DND-41 (cell line): Measurements from ENCODE around the gene ADCY7.

Experiments used
- ATAC-seq: fragments of 200-7000 bp; cut with Tn5 transposase; 3 replicates; pipeline ENCODE4 v1.9.1; 2021; ENCODE audit warnings: low read depth; ENCODE audit not compliant: insufficient read depth
- DNase-seq: peaks from one replicate; pipeline ENCODE4 v3.0.0-alpha.2; 2020
- H2AFZ ChIP-seq: 2 replicates; pipeline ENCODE4 v1.6.0; 2012; ENCODE audit warnings: low read depth, low read length
- H3K27ac ChIP-seq: 2 replicates; pipeline ENCODE4 v1.5.1; 2012; ENCODE audit warnings: low read length, inconsistent platforms
- H3K27me3 ChIP-seq: fragments of 200-600 bp; sonication (generic); 2 replicates; pipeline ENCODE4 v1.6.0; 2012; ENCODE audit warnings: low read length, mild to moderate bottlenecking, inconsistent platforms; ENCODE audit not compliant: insufficient read depth, poor library complexity
- H3K36me3 ChIP-seq: 2 replicates; pipeline ENCODE4 v1.5.1; 2012; ENCODE audit warnings: low read length, inconsistent platforms; ENCODE audit not compliant: insufficient read depth
- H3K4me1 ChIP-seq: 2 replicates; pipeline ENCODE4 v1.5.1; 2012; ENCODE audit warnings: mild to moderate bottlenecking, low read length; ENCODE audit not compliant: insufficient read depth
- H3K4me2 ChIP-seq: 2 replicates; pipeline ENCODE4 v1.6.0; 2012; ENCODE audit warnings: mild to moderate bottlenecking, moderate library complexity, low read length, inconsistent platforms; ENCODE audit not compliant: insufficient read depth
- H3K4me3 ChIP-seq, 2 experiments: fragments of 200-600 bp in 1 of 2; shearing (Covaris generic) in 1 of 2; 2 replicates each; pipeline ENCODE4 v1.5.1; 2012 to 2016; ENCODE audit warnings: inconsistent platforms in 2 of 2, low read length in 2 of 2, mild to moderate bottlenecking in 2 of 2, low read depth in 1 of 2, moderate library complexity in 1 of 2
- H3K79me2 ChIP-seq: 2 replicates; pipeline ENCODE4 v1.6.0; 2012; ENCODE audit warnings: low read length, inconsistent platforms; ENCODE audit not compliant: insufficient read depth
- H3K9ac ChIP-seq: 2 replicates; pipeline ENCODE4 v1.6.0; 2012; ENCODE audit warnings: low read depth, mild to moderate bottlenecking, inconsistent platforms, low read length, moderate library complexity
- H3K9me3 ChIP-seq: 2 replicates; pipeline ENCODE4 v1.5.1; 2012; ENCODE audit warnings: low read length, moderate library complexity, mild to moderate bottlenecking, inconsistent platforms; ENCODE audit not compliant: insufficient read depth, severe bottlenecking
- H4K20me1 ChIP-seq: 2 replicates; pipeline ENCODE4 v1.6.0; 2012; ENCODE audit warnings: low read length; ENCODE audit not compliant: insufficient read depth
- EZH2 ChIP-seq: IDR thresholded peaks from 3 replicates; pipeline ENCODE4 v1.6.1; 2012; ENCODE audit warnings: borderline replicate concordance, low read depth, mild to moderate bottlenecking, moderate library complexity, low read length, inconsistent platforms; ENCODE audit not compliant: severe bottlenecking
- TF ChIP-seq, protein P1 (sequence below): IDR thresholded peaks from 2 replicates; pipeline ENCODE4 v1.5.1; 2012; ENCODE audit warnings: borderline replicate concordance, low read length, moderate library complexity, mild to moderate bottlenecking; ENCODE audit not compliant: poor library complexity, severe bottlenecking; ENCODE audit errors: extremely low read depth

The ADCY7 gene

DNA sequence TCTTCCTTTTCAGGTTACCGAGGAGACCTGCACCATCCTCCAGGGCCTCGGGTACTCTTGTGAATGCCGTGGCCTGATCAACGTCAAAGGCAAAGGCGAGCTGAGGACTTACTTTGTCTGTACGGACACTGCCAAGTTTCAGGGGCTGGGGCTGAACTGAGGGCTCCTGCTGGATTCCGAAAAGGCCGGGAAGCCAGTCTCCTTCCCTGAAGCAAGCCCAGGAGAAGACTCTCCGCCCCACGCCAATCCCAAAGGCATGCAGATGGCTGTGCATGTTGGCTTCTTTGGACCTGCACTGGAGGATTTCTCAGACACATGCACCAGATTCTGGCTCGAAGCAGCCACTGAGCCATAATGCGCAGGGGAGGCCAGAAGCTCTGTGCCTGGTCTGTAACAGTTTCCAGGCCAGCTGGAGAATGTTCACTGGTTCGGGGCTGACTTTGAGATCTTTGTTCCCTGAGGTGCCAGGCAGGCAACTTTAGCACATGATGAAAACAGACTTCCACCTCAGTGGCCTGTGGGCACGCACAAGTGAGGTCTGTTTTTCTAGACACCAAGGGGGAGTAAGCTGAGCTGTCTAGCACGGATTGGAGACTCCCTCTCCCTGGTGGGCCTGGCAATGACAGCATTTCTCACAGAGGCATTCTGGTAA lies 49.1 kb downstream of the ADCY7 start:
- peaks cover 84% of the 10 kb centered on the region for H3K36me3 ChIP-seq
- ATAC-seq, result no peak
- H3K9ac ChIP-seq, result no peak overlapping the region
- peaks cover 6% of the 10 kb centered on the region; the same call in 1 of the 2 replicates for H4K20me1 ChIP-seq
- TF ChIP-seq, protein P1, sequence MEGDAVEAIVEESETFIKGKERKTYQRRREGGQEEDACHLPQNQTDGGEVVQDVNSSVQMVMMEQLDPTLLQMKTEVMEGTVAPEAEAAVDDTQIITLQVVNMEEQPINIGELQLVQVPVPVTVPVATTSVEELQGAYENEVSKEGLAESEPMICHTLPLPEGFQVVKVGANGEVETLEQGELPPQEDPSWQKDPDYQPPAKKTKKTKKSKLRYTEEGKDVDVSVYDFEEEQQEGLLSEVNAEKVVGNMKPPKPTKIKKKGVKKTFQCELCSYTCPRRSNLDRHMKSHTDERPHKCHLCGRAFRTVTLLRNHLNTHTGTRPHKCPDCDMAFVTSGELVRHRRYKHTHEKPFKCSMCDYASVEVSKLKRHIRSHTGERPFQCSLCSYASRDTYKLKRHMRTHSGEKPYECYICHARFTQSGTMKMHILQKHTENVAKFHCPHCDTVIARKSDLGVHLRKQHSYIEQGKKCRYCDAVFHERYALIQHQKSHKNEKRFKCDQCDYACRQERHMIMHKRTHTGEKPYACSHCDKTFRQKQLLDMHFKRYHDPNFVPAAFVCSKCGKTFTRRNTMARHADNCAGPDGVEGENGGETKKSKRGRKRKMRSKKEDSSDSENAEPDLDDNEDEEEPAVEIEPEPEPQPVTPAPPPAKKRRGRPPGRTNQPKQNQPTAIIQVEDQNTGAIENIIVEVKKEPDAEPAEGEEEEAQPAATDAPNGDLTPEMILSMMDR, result no peak
- TF ChIP-seq EZH2, result no peak
- H3K27me3 ChIP-seq, result no peaks in the 10 kb centered on the region
- H3K9me3 ChIP-seq, result no peaks in the 10 kb centered on the region
- H2AFZ ChIP-seq, result no peak overlapping the region
- H3K27ac ChIP-seq, result no peak overlapping the region
- DNase-seq, result no peak
- H3K4me3 ChIP-seq, result no peak overlapping the region
- H3K4me2 ChIP-seq, result no peak overlapping the region
- H3K4me1 ChIP-seq, result no peaks in the 10 kb centered on the region
- H3K79me2 ChIP-seq, result no peaks in the 10 kb centered on the region

DNA sequence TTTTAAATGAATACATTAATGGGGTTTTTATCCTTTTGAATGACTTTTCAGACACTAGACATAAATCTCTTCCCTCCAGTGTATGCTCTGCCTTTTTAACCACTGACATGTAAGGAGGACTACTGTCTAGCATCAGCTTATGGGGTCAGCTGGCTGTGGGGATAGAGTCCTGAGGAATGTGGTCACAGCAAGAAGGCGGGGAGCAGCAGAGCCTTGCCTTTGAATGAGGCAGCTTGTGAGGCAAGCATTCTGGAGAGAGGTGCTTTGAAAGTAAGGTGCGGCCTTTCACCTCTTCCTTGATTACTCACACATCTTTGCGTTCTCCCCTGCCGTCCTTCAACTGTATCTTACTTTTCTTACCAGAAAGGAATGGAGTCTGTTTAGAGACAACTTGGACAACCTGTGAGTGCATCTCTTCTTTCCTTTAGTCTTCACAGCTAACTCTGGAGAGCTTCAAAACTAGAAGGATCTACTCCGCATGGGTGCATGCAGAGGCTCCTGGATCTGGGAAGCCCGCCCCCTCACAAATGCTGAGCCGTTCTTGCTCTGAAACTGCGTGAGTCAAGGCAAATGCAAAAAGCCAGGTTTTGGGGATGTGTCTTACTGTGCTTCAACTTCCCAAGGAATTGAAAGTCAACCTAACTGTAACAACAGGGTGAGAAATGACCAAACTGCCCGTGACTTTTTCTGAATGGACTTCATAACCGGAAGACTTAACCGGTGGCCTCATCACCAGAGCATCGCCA lies 49.9 kb downstream of the ADCY7 start:
- Histone ChIP-seq H2AFZ (no peak overlapping the region), H3K27ac (no peak overlapping the region), H3K27me3 (no peaks in the 10 kb centered on the region), H3K36me3 (peaks cover 92% of the 10 kb centered on the region), H3K9ac (no peak overlapping the region), H3K9me3 (no peaks in the 10 kb centered on the region), H3K4me1 (no peaks in the 10 kb centered on the region), H4K20me1 (peaks cover 3% of the 10 kb centered on the region; the same call in 1 of the 2 replicates), H3K79me2 (no peaks in the 10 kb centered on the region), H3K4me2 (no peak overlapping the region), H3K4me3 (no peak overlapping the region)
- ATAC-seq, result no peak
- TF ChIP-seq, protein P1, result no peak
- no peak for TF ChIP-seq EZH2
- DNase-seq, result no peak

DNA sequence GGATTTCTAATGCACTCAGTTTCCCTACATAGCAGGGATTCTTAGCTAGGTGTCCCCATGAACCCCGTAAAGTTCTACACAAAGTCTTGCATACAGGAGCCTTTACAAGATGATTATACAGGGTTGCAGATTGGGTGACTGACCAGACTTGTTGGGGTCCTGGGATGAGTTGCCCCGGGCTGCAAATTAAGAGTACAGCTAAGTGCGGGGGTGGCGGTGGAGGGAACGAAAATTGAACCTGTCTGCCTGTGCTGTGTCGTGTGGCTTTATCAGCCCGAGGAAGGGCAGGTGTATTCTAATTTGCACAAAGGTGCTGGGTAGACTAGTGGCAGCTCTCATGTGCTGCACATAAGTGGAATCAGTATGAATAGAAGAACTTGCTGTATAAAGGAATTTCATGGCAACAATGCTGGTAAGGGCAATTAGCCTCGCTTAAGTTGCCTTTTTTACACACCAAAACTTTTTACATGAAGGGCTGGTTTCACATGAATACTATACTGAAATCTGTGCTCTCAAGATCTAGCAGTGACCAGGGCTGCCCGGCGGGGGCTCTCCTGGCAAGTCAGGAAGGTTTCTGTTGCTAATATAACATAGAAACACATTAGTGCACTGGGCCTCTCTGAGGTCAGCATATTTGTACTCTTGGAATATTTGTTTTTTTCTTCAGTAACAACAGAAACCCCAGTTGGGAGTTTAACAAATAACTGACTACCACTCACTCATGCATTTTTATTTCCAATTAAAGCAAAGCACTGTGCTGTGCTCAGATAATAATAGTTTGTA lies 50.7 kb downstream of the ADCY7 start:
- no peak overlapping the region for H3K4me2 ChIP-seq
- no peaks in the 10 kb centered on the region for H3K9me3 ChIP-seq
- no peaks in the 10 kb centered on the region for H3K4me1 ChIP-seq
- no peak overlapping the region for H3K9ac ChIP-seq
- H3K4me3 ChIP-seq, result no peak overlapping the region
- H2AFZ ChIP-seq, result no peak overlapping the region
- no peaks in the 10 kb centered on the region for H3K27me3 ChIP-seq
- TF ChIP-seq, protein P1, result no peak
- TF ChIP-seq EZH2, result no peak
- H3K79me2 ChIP-seq, result no peaks in the 10 kb centered on the region
- ATAC-seq (no peak), DNase-seq (no peak)
- peaks cover 3% of the 10 kb centered on the region; the same call in 1 of the 2 replicates for H4K20me1 ChIP-seq
- H3K27ac ChIP-seq, result no peak overlapping the region
- H3K36me3 ChIP-seq, result peaks cover 96% of the 10 kb centered on the region
